Measurements from ENCODE around the gene CCDC61.

The CCDC61 gene

DNA sequence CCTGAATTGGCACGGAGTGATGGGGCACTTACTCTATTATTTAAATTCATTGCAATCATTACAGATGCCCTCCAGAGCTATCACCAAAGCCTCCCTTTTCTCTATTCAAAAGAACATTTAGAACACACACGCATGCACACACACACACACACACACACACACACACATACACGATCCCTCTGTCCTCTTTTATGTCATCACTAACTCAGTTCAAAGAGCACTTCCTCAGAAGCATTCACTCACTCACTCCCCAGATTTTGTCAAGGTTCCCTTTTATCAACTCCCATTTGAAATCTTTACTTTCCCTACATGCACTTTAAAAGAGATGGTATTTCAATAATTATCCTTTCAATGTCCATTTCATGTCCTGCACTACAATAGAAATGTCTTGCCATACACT is 67.9 kb downstream of the CCDC61 start:
- no peak for ATAC-seq
- TF ChIP-seq PPARA (CRISPR knock-in tag; IDR thresholded peaks at IDR 0.05; ENCODE audit: borderline replicate concordance): no peak
- TF ChIP-seq ISL1 (CRISPR knock-in tag; IDR thresholded peaks at IDR 0.05): no peak
- TF ChIP-seq TOX (CRISPR knock-in tag; IDR thresholded peaks at IDR 0.05; ENCODE audit: borderline replicate concordance): no peak
- TF ChIP-seq TSHZ2 (CRISPR knock-in tag; IDR thresholded peaks at IDR 0.05): no peak
- no peak for TF ChIP-seq ZC3H10 (CRISPR knock-in tag; IDR thresholded peaks at IDR 0.05)
- TF ChIP-seq ZNF70 (CRISPR knock-in tag; IDR thresholded peaks at IDR 0.05): no peak
- TF ChIP-seq OSR1 (CRISPR knock-in tag; IDR thresholded peaks at IDR 0.05): no peak
- no peak for TF ChIP-seq ZNF565 (CRISPR knock-in tag; conservative IDR thresholded peaks at IDR 0.05; ENCODE audit: low read depth)
- TF ChIP-seq ZFP30 (CRISPR knock-in tag; IDR thresholded peaks at IDR 0.05): no peak
- no peak for TF ChIP-seq CSRNP3 (CRISPR knock-in tag; IDR thresholded peaks at IDR 0.05)
- TF ChIP-seq SNAI2 (CRISPR knock-in tag; IDR thresholded peaks at IDR 0.05): no peak
- TF ChIP-seq, protein P1, sequence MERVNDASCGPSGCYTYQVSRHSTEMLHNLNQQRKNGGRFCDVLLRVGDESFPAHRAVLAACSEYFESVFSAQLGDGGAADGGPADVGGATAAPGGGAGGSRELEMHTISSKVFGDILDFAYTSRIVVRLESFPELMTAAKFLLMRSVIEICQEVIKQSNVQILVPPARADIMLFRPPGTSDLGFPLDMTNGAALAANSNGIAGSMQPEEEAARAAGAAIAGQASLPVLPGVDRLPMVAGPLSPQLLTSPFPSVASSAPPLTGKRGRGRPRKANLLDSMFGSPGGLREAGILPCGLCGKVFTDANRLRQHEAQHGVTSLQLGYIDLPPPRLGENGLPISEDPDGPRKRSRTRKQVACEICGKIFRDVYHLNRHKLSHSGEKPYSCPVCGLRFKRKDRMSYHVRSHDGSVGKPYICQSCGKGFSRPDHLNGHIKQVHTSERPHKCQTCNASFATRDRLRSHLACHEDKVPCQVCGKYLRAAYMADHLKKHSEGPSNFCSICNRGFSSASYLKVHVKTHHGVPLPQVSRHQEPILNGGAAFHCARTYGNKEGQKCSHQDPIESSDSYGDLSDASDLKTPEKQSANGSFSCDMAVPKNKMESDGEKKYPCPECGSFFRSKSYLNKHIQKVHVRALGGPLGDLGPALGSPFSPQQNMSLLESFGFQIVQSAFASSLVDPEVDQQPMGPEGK (CRISPR knock-in tag; IDR thresholded peaks at IDR 0.05; ENCODE audit: borderline replicate concordance): no peak
- TF ChIP-seq RARB (CRISPR knock-in tag; IDR thresholded peaks at IDR 0.05): no peak
- TF ChIP-seq GLIS3 (CRISPR knock-in tag; IDR thresholded peaks at IDR 0.05): no peak
- no peak for TF ChIP-seq CSDC2 (CRISPR knock-in tag; IDR thresholded peaks at IDR 0.05)
- TF ChIP-seq ZFP3 (CRISPR knock-in tag; IDR thresholded peaks at IDR 0.05): no peak

GRCh38 chr19:46065486-46066071 is 70.3 kb downstream of the CCDC61 start:
- ATAC-seq: no peak
- no peak for TF ChIP-seq ARNTL (CRISPR knock-in tag; IDR thresholded peaks at IDR 0.05; ENCODE audit: borderline replicate concordance, low read depth)
- no peak for TF ChIP-seq ZNF565 (CRISPR knock-in tag; conservative IDR thresholded peaks at IDR 0.05; ENCODE audit: low read depth)
- TF ChIP-seq, protein P2, sequence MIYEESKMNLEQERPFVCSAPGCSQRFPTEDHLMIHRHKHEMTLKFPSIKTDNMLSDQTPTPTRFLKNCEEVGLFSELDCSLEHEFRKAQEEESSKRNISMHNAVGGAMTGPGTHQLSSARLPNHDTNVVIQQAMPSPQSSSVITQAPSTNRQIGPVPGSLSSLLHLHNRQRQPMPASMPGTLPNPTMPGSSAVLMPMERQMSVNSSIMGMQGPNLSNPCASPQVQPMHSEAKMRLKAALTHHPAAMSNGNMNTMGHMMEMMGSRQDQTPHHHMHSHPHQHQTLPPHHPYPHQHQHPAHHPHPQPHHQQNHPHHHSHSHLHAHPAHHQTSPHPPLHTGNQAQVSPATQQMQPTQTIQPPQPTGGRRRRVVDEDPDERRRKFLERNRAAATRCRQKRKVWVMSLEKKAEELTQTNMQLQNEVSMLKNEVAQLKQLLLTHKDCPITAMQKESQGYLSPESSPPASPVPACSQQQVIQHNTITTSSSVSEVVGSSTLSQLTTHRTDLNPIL (CRISPR knock-in tag; IDR thresholded peaks at IDR 0.05; ENCODE audit: low read depth): no peak

- TF ChIP-seq ZFP3 (CRISPR knock-in tag; IDR thresholded peaks at IDR 0.05) (no peak), ZNF8 (CRISPR knock-in tag; IDR thresholded peaks at IDR 0.05) (no peak), SNAI2 (CRISPR knock-in tag; IDR thresholded peaks at IDR 0.05) (no peak), RARB (CRISPR knock-in tag; IDR thresholded peaks at IDR 0.05) (no peak), ARNTL (CRISPR knock-in tag; IDR thresholded peaks at IDR 0.05; ENCODE audit: borderline replicate concordance, low read depth) (no peak), ISL1 (CRISPR knock-in tag; IDR thresholded peaks at IDR 0.05) (no peak), ZNF70 (CRISPR knock-in tag; IDR thresholded peaks at IDR 0.05) (no peak)
- TF ChIP-seq, protein P2 (CRISPR knock-in tag; IDR thresholded peaks at IDR 0.05; ENCODE audit: low read depth): no peak
- no peak for ATAC-seq
Measured at GRCh38 chr19:46066471-46066870, 71.2 kb downstream of the CCDC61 start.

DNA sequence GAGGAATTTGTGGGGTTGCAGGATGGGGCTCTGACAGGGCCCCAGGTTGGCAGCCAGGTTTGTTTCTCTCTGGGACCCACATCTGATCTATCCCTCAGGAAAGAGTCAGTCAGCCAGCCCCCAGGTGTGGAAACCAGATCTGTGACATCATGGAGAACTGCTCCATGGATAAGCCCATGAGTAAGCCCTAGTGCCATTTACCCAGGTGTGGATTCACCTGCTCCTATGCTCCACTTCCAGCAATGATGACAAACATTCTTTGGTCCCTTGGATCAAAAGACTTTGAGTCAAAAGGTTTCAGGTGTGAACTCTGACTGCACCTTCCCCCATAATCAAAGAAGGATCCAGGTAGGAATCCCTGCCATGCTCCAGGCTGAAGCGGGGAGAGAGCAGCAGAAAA is 72.4 kb downstream of the CCDC61 start:
- no peak for ATAC-seq
- TF ChIP-seq BACH2 (CRISPR knock-in tag; IDR thresholded peaks at IDR 0.05; ENCODE audit: borderline replicate concordance) (no peak), CSDC2 (CRISPR knock-in tag; IDR thresholded peaks at IDR 0.05) (no peak), TCF4 (CRISPR knock-in tag; IDR thresholded peaks at IDR 0.05; ENCODE audit: borderline replicate concordance) (no peak), POU6F1 (CRISPR knock-in tag; IDR thresholded peaks at IDR 0.05; ENCODE audit: borderline replicate concordance, low read depth) (no peak), ZNF70 (CRISPR knock-in tag; IDR thresholded peaks at IDR 0.05) (no peak), ZFP30 (CRISPR knock-in tag; IDR thresholded peaks at IDR 0.05) (no peak), ESRRG (CRISPR knock-in tag; IDR thresholded peaks at IDR 0.05) (no peak)
- TF ChIP-seq, protein P1 (CRISPR knock-in tag; IDR thresholded peaks at IDR 0.05; ENCODE audit: borderline replicate concordance): no peak
